Lower lobe of right lung (tissue), 2 donors: ENCODE results near the gene PRKG1. TPM values are rescaled to one million over a fixed set of nuclear protein-coding genes. Genes with fewer than 3 reads are reported as not detected.

Experiments used
- ATAC-seq, 2 donors: fragments of 200-7000 bp; cut with Tn5 transposase; one replicate each; pipeline ENCODE4 v1.9.1; 2020 to 2022; ENCODE audit warnings: mild to moderate bottlenecking in 2 of 2, moderate library complexity in 2 of 2
- DNase-seq: peaks from one replicate; pipeline ENCODE4 v3.0.0-alpha.2; 2020
- H3K27ac ChIP-seq: fragments of 200-600 bp; one replicate; pipeline ENCODE4 v1.8.0; 2022
- H3K27me3 ChIP-seq: fragments of 200-600 bp; one replicate; pipeline ENCODE4 v1.8.0; 2022; ENCODE audit warnings: low read depth
- H3K36me3 ChIP-seq: fragments of 200-600 bp; one replicate; pipeline ENCODE4 v1.8.0; 2022; ENCODE audit warnings: mild to moderate bottlenecking
- H3K4me1 ChIP-seq: fragments of 200-600 bp; one replicate; pipeline ENCODE4 v1.8.0; 2022
- H3K4me3 ChIP-seq: fragments of 200-600 bp; one replicate; pipeline ENCODE4 v1.8.0; 2022; ENCODE audit warnings: mild to moderate bottlenecking
- H3K9me3 ChIP-seq: fragments of 200-600 bp; one replicate; pipeline ENCODE4 v1.8.0; 2022
- intact Hi-C: fragments of 100-400 bp; cut with DNase I; formaldehyde crosslinking; loops from one replicate; pipeline ENCODE4 v1.11.0; 2022
- total RNA-seq: library from RNA; stranded (reverse); fragmentation: NEBNext Ultra II Directional; extraction: Animal tissue kit (Norgen Biotek cat#: 25700); gene quantifications from one replicate; pipeline ENCODE4 v1.2.1, GENCODE V29; 2021
- TF ChIP-seq, protein P1 (sequence below): fragments of 200-600 bp; IDR thresholded peaks from one replicate; pipeline ENCODE4 v1.8.0; 2022; ENCODE audit warnings: antibody characterized with exemption, mild to moderate bottlenecking
- donor health status: DM: no; HTN: yes; CAD: no; lungs with severe emphysema.

PRKG1 gene
- total RNA-seq, 1 donor from 2014 or later: 23.6 TPM

- intact Hi-C loops: no loop called here
Measured at GRCh38 chr10:51900180-51900579, 825.9 kb downstream of the PRKG1 start.

DNA sequence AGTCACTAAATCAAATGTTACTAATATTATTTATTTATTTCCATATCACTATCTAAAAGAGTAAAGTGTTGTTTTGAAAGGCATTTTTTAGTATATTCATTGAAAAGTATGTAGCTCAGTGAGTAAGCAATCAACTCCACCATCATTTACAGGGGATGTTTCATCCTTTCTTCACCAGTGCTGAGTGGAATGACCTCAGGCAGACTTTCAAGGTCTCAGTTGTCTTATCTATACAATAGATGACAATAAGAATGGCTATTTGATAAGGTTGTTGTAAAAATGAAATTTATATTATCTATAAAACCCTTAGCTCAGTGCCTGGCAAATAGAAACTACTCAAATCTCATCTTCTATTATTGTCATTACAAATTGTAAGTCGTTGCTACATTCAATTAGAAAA lies 829.4 kb downstream of the PRKG1 start:
- TF ChIP-seq, protein P1, sequence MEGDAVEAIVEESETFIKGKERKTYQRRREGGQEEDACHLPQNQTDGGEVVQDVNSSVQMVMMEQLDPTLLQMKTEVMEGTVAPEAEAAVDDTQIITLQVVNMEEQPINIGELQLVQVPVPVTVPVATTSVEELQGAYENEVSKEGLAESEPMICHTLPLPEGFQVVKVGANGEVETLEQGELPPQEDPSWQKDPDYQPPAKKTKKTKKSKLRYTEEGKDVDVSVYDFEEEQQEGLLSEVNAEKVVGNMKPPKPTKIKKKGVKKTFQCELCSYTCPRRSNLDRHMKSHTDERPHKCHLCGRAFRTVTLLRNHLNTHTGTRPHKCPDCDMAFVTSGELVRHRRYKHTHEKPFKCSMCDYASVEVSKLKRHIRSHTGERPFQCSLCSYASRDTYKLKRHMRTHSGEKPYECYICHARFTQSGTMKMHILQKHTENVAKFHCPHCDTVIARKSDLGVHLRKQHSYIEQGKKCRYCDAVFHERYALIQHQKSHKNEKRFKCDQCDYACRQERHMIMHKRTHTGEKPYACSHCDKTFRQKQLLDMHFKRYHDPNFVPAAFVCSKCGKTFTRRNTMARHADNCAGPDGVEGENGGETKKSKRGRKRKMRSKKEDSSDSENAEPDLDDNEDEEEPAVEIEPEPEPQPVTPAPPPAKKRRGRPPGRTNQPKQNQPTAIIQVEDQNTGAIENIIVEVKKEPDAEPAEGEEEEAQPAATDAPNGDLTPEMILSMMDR: no peak
- no peak overlapping the region for H3K27ac ChIP-seq
- H3K4me3 ChIP-seq: no peak overlapping the region
- no peaks in the 10 kb centered on the region for H3K36me3 ChIP-seq
- H3K4me1 ChIP-seq: peaks cover 4% of the 10 kb centered on the region
- H3K27me3 ChIP-seq: no peaks in the 10 kb centered on the region
- H3K9me3 ChIP-seq: no peaks in the 10 kb centered on the region
- no peak for ATAC-seq
- intact Hi-C loops: no loop called here
- DNase-seq: no peak

More at GRCh38 chr10:51900180-51900579, 825.9 kb downstream of the PRKG1 start:
- ATAC-seq (no peak), DNase-seq (no peak)
- TF ChIP-seq, protein P1: no peak
- no peak overlapping the region for H3K27ac ChIP-seq
- no peaks in the 10 kb centered on the region for H3K27me3 ChIP-seq
- H3K36me3 ChIP-seq: no peaks in the 10 kb centered on the region
- H3K4me3 ChIP-seq: no peak overlapping the region
- peaks cover 12% of the 10 kb centered on the region for H3K4me1 ChIP-seq
- H3K9me3 ChIP-seq: no peaks in the 10 kb centered on the region

DNA sequence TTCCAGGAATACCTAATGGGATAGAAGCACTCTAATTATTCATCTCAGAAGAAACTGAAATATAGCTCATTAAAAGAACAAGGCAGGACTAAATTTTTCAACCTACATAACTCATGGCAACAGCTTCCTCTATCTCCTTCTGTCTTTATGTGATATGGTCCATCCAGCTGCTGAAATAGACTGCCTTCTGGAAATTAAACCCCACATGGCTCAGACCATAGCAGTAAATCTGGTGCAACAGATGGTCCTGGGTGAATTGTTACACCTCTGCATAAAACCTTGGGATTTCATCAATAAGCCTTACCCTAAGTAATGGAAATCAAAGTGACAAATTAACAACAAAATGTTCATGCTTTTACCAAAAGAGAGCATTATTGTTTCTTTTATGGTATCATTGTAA lies 830.7 kb downstream of the PRKG1 start:
- TF ChIP-seq, protein P1: no peak
- Histone ChIP-seq H3K4me3 (no peak overlapping the region), H3K4me1 (peaks cover 4% of the 10 kb centered on the region), H3K27ac (no peak overlapping the region), H3K27me3 (no peaks in the 10 kb centered on the region), H3K36me3 (no peaks in the 10 kb centered on the region), H3K9me3 (no peaks in the 10 kb centered on the region)
- no peak for ATAC-seq
- intact Hi-C loops: no loop called here
- DNase-seq: no peak

DNA sequence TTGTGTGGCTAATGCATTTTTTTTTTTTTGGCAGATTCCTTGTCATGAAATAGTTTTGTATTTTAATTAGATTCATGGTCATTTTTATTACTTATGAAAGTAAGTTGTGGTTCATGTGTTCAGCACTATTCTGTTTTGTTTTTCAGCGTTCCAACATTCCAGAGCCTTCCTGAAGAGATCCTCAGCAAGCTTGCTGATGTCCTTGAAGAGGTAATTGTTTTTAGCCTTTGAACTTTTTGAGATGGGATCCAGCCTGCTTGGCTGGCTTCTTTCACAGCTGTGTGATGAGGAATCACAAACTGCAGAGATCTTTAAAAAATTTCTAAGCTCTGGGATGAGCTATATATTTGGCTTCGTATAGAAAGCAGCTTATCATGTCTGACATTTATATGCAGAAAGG lies 833.1 kb downstream of the PRKG1 start:
- DNase-seq: no peak
- peaks cover 4% of the 10 kb centered on the region for H3K4me1 ChIP-seq
- H3K9me3 ChIP-seq: no peaks in the 10 kb centered on the region
- no peaks in the 10 kb centered on the region for H3K27me3 ChIP-seq
- H3K4me3 ChIP-seq: no peak overlapping the region
- no peak overlapping the region for H3K27ac ChIP-seq
- intact Hi-C loops: no loop called here
- peak in 1 of 2 donors; percentile 44 for ATAC-seq
- TF ChIP-seq, protein P1: no peak
- H3K36me3 ChIP-seq: no peaks in the 10 kb centered on the region

GRCh38 chr10:51910189-51910588 lies 835.9 kb downstream of the PRKG1 start:
- Histone ChIP-seq H3K27me3 (no peaks in the 10 kb centered on the region), H3K36me3 (no peaks in the 10 kb centered on the region), H3K4me3 (no peak overlapping the region), H3K27ac (no peak overlapping the region), H3K9me3 (no peaks in the 10 kb centered on the region), H3K4me1 (peaks cover 4% of the 10 kb centered on the region)
- intact Hi-C loops: no loop called here
- ATAC-seq (no peak), DNase-seq (no peak)
- TF ChIP-seq, protein P1: no peak

- Histone ChIP-seq H3K4me3 (no peak overlapping the region), H3K27me3 (no peaks in the 10 kb centered on the region), H3K4me1 (peaks cover 4% of the 10 kb centered on the region), H3K36me3 (no peaks in the 10 kb centered on the region), H3K27ac (no peak overlapping the region), H3K9me3 (no peaks in the 10 kb centered on the region)
- intact Hi-C loops: no loop called here
- no peak for DNase-seq
- ATAC-seq: no peak
- TF ChIP-seq, protein P1: no peak
Measured at GRCh38 chr10:51910596-51910995, 836.3 kb downstream of the PRKG1 start.
